BE2C (cell line): ENCODE data around the gene C19orf81.

Source experiments
- DNase-seq: peaks from one replicate; pipeline ENCODE4 v3.0.0-alpha.2; 2020
- H3K27me3 ChIP-seq: fragments of 250-450 bp; sonication (Bioruptor Pico); 2 replicates; pipeline ENCODE4 v1.5.1; 2020; ENCODE audit warnings: mild to moderate bottlenecking
- H3K36me3 ChIP-seq: fragments of 250-450 bp; sonication (Bioruptor Pico); 2 replicates; pipeline ENCODE4 v1.5.1; 2020; ENCODE audit warnings: mild to moderate bottlenecking
- H3K4me1 ChIP-seq: fragments of 250-450 bp; sonication (Bioruptor Pico); 2 replicates; pipeline ENCODE4 v1.5.1; 2020
- H3K4me3 ChIP-seq: 2 replicates; pipeline ENCODE4 v1.5.1; 2011; ENCODE audit warnings: low read depth, low read length
- H3K9me3 ChIP-seq: fragments of 250-450 bp; sonication (Bioruptor Pico); 2 replicates; pipeline ENCODE4 v1.5.1; 2020
- CTCF ChIP-seq: IDR thresholded peaks from 2 replicates; pipeline ENCODE4 v1.5.1; 2012; ENCODE audit warnings: mild to moderate bottlenecking, low read depth, low read length

The C19orf81 gene

GRCh38 chr19:50686310-50687032 is 37.2 kb downstream of the C19orf81 start:
- Histone ChIP-seq H3K4me3 (no peak overlapping the region), H3K27me3 (no peaks in the 10 kb centered on the region), H3K36me3 (peaks cover 24% of the 10 kb centered on the region), H3K4me1 (no peaks in the 10 kb centered on the region), H3K9me3 (no peaks in the 10 kb centered on the region)
- no peak for TF ChIP-seq CTCF
- no peak for DNase-seq

- H3K4me1 ChIP-seq: no peaks in the 10 kb centered on the region
- H3K9me3 ChIP-seq: no peaks in the 10 kb centered on the region
- DNase-seq: no peak
- no peak for TF ChIP-seq CTCF
- H3K4me3 ChIP-seq: no peak overlapping the region
- H3K36me3 ChIP-seq: peaks cover 24% of the 10 kb centered on the region
- no peaks in the 10 kb centered on the region for H3K27me3 ChIP-seq
Measured at GRCh38 chr19:50688766-50689165, 39.5 kb downstream of the C19orf81 start.

DNA sequence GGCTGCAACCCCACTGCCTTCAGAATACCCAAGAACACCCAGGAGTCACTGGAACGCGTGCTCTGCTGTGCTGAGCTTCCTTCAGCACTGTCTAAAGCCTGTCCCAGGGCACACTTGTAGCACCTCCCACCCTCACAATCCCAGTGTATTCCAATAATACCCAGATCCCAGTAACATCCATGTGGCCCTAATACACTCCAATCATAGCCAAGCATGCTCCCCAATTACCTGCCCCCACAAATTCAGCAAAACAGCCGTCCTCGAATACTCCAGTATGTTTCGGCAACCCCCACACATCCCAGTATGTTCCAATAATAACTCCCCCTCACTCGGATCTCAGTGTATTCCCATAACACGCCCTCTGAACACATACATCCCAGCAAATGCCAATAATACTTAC is 41.2 kb downstream of the C19orf81 start:
- Histone ChIP-seq H3K27me3 (no peaks in the 10 kb centered on the region), H3K4me1 (no peaks in the 10 kb centered on the region), H3K9me3 (no peaks in the 10 kb centered on the region), H3K4me3 (no peak overlapping the region), H3K36me3 (peaks cover 14% of the 10 kb centered on the region)
- TF ChIP-seq CTCF: no peak
- DNase-seq: no peak

DNA sequence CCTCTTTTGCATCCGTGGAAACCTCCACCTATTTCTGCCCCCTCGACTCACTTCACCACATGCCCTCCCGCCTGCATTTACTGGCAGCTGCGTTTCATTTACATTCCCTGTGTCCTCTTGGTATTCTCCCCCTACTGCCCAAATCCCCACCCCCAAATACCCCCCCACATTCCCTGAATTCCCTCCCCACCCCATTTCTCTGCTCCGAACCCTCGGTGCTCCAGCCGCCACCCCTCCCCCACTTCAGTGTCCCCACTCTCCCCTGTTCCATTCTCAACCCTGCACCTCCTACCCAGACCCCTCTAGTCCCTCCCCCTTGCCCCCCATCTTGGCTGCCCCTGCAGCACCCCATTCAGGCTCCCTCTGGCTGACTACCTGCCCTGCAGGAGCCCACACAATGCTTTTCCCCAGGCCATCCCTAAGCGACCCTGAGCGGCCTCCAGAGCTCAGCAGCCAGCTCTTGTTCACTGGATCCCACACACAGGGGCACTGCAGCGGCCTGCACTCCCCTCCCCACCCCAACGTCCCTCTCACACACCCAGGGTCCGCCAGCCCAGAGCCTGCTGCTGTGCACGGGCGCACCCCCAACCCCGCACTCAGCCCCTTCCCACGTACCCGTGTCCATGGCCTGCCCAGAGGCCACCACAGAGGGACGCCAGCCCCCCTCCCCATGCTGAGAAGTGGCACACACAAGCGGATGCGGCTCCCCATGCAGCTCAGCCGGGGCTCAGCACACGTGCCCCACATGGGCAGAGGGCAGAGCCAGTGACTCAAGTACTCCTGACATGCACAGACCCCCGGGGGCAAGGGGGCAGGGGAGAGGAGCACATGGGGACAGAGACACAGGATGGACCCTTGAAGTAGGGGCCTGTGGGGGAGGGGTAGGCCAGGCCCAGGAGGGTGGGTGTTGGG is 44.1 kb downstream of the C19orf81 start:
- no peaks in the 10 kb centered on the region for H3K36me3 ChIP-seq
- no peak for TF ChIP-seq CTCF
- H3K4me3 ChIP-seq: peak overlapping the region; percentile 80
- no peaks in the 10 kb centered on the region for H3K27me3 ChIP-seq
- DNase-seq: peak; percentile 68
- H3K4me1 ChIP-seq: peaks cover 3% of the 10 kb centered on the region
- H3K9me3 ChIP-seq: no peaks in the 10 kb centered on the region

DNA sequence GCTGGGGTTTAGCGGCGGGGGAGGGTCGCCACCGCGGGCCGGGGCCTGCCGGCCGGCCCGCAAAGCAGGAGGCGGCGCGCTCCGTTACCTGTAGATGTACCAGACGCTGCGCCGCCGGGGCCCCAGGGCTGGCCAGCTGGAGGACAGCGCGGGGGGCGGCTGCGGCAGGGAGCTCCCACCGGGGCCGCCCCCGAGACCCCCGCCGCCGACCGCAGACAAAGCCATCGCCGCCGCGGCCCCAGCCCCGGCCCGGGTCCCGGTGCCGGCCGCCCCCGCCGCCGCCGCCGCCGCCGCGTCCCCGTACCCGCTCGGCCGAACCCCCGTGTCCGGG is 45.5 kb downstream of the C19orf81 start:
- Histone ChIP-seq H3K9me3 (no peaks in the 10 kb centered on the region), H3K4me3 (peak overlapping the region; percentile 80), H3K27me3 (no peaks in the 10 kb centered on the region), H3K4me1 (peaks cover 3% of the 10 kb centered on the region), H3K36me3 (no peaks in the 10 kb centered on the region)
- DNase-seq: peak; percentile 42
- no peak for TF ChIP-seq CTCF
